ENCODE results near the gene P3R3URF.

- TF ChIP-seq CTCF (IDR thresholded peaks at IDR 0.05), result no peak
- no peak for TF ChIP-seq POLR2A (IDR thresholded peaks at IDR 0.05)
Measured at GRCh38 chr1:46131093-46131492, 45.2 kb downstream of the P3R3URF start.

Measured in Peyer's patch (tissue), 4 donors.